Adrenal gland (tissue), 5 donors: ENCODE data around the gene PCYT2.

ENCODE experiments used
- POLR2A ChIP-seq, 2 donors: fragments of 450-650 bp; IDR thresholded peaks; one replicate each; pipeline ENCODE4 v1.6.1; 2017; ENCODE audit warnings: antibody characterized with exemption in 2 of 2, mild to moderate bottlenecking in 2 of 2, moderate library complexity in 1 of 2
- TF ChIP-seq, protein P1 (sequence below), 6 experiments: fragments of 450-650 bp in 4 of 6; fragments of 200-600 bp in 2 of 6; sonication (generic) in 1 of 6; IDR thresholded peaks; 1 replicate in 5 of 6; 2 replicates in 1 of 6; pipeline versions ENCODE4 v1.5.1 to v1.8.0; 2016 to 2021; ENCODE audit warnings: antibody characterized with exemption in 6 of 6, mild to moderate bottlenecking in 2 of 6, moderate library complexity in 1 of 6
- donor health status: DM: no; HTN: no; CAD: no.

DNA sequence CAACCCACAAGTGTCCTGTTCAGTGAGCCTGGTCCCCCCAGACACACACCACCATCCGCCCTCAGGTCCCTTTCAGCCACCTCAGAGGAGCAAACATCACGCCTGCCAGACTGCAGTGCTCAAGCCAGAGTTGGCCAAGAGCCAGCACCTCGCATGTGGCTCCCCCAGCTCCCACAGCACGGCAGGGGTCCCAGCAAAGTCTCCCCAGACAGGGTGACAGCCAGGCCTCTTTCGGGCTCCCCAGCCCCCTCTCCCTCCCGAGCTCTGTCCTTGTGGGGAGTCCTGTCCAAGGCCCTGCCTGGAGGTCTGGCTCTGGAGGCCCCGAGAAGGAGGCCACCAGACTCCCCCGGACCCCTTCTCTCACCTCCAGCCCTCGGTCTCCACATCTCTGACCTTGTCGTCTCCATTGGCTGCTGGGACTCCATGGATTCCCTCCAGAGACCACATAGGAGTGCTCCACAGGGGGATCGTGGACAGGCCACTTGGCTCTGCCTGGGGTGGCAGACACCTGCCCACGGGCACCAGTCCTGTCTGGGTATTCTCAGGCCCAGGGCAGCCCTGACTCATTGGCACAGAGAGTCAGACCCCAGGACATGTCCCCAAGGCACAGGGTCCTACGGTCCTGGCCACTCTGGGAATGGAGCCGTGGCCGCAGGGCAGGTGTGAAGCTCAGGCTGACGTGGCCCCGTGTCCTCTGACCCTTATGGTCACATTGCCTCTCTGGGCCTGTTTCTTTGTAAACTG is 37.6 kb upstream of the PCYT2 start:
- TF ChIP-seq, protein P1, sequence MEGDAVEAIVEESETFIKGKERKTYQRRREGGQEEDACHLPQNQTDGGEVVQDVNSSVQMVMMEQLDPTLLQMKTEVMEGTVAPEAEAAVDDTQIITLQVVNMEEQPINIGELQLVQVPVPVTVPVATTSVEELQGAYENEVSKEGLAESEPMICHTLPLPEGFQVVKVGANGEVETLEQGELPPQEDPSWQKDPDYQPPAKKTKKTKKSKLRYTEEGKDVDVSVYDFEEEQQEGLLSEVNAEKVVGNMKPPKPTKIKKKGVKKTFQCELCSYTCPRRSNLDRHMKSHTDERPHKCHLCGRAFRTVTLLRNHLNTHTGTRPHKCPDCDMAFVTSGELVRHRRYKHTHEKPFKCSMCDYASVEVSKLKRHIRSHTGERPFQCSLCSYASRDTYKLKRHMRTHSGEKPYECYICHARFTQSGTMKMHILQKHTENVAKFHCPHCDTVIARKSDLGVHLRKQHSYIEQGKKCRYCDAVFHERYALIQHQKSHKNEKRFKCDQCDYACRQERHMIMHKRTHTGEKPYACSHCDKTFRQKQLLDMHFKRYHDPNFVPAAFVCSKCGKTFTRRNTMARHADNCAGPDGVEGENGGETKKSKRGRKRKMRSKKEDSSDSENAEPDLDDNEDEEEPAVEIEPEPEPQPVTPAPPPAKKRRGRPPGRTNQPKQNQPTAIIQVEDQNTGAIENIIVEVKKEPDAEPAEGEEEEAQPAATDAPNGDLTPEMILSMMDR (IDR thresholded peaks at IDR 0.05): no peak
- TF ChIP-seq POLR2A (IDR thresholded peaks at IDR 0.05): no peak
